CD4-positive, alpha-beta T cell (primary cell): ENCODE results near the gene MED15. TPM values are rescaled to one million over a fixed set of nuclear protein-coding genes. Genes with fewer than 3 reads are reported as not detected.

Experiments
- ATAC-seq: fragments of 200-7000 bp; cut with Tn5 transposase; one replicate; pipeline ENCODE4 v1.10.0; 2022; ENCODE audit warnings: mild to moderate bottlenecking; ENCODE audit not compliant: poor library complexity
- CTCF ChIA-PET: fragments of 350-600 bp; sonication (Branson Sonifier 250); formaldehyde crosslinking; loops from one replicate; lab custom pipeline; 2021; ENCODE audit warnings: antibody characterized with exemption, inconsistent platforms; lab: Charles Lee
- POLR2A ChIA-PET: fragments of 350-600 bp; sonication (Branson Sonifier 250); formaldehyde crosslinking; loops from one replicate; lab custom pipeline; 2021; ENCODE audit warnings: antibody characterized with exemption, inconsistent platforms; lab: Charles Lee
- DNase-seq, 14 experiments: peaks; one replicate each; pipeline ENCODE4 v3.0.0-alpha.2; 2013 to 2020; ENCODE audit warnings: mixed read lengths in 2 of 14
- H3K27ac ChIP-seq, 2 donors: one replicate each; pipeline versions ENCODE4 v1.5.1 to v1.7.0; 2013; ENCODE audit warnings: low read length in 2 of 2, low read depth in 1 of 2, mild to moderate bottlenecking in 1 of 2
- H3K27me3 ChIP-seq, 2 experiments: 1 replicate in 1 of 2; 2 replicates in 1 of 2; pipeline versions ENCODE4 v1.6.1 to v1.7.0; 2013; ENCODE audit warnings: low read length in 2 of 2, control low read depth in 1 of 2, mild to moderate bottlenecking in 1 of 2, moderate library complexity in 1 of 2; ENCODE audit not compliant: insufficient read depth in 2 of 2, control insufficient read depth in 1 of 2
- H3K36me3 ChIP-seq: one replicate; pipeline ENCODE4 v1.6.1; 2013; ENCODE audit warnings: low read length, control low read depth; ENCODE audit not compliant: insufficient read depth
- H3K4me1 ChIP-seq: one replicate; pipeline ENCODE4 v1.6.1; 2013; ENCODE audit warnings: low read length, control low read depth; ENCODE audit not compliant: insufficient read depth
- H3K4me3 ChIP-seq: one replicate; pipeline ENCODE4 v1.5.1; 2013; ENCODE audit warnings: mild to moderate bottlenecking, low read length, moderate library complexity
- H3K9me3 ChIP-seq, 2 experiments: 1 replicate in 1 of 2; 2 replicates in 1 of 2; pipeline versions ENCODE4 v1.6.1 to v1.7.0; 2013; ENCODE audit warnings: low read length in 2 of 2, mild to moderate bottlenecking in 2 of 2, control low read depth in 1 of 2, moderate library complexity in 1 of 2; ENCODE audit not compliant: control insufficient read depth in 1 of 2, insufficient read depth in 1 of 2
- H3K27ac Mint-ChIP-seq: one replicate; pipeline ENCODE4 v1.8.0; 2020; ENCODE audit warnings: mixed read lengths
- H3K27me3 Mint-ChIP-seq: one replicate; pipeline ENCODE4 v1.8.0; 2021; ENCODE audit warnings: mixed read lengths
- H3K36me3 Mint-ChIP-seq: one replicate; pipeline ENCODE4 v1.8.0; 2021; ENCODE audit warnings: low read depth, mixed read lengths
- H3K4me1 Mint-ChIP-seq: one replicate; pipeline ENCODE4 v1.8.0; 2021; ENCODE audit warnings: low read depth, mixed read lengths
- H3K4me3 Mint-ChIP-seq: one replicate; pipeline ENCODE4 v1.8.0; 2020; ENCODE audit warnings: mild to moderate bottlenecking, mixed read lengths
- H3K9me3 Mint-ChIP-seq: one replicate; pipeline ENCODE4 v1.8.0; 2020; ENCODE audit warnings: mixed read lengths
- CTCF ChIP-seq: fragments of 200-600 bp; IDR thresholded peaks from one replicate; pipeline ENCODE4 v1.8.0; 2022; ENCODE audit warnings: antibody characterized with exemption, mild to moderate bottlenecking
- intact Hi-C, 2 experiments: fragments of 100-400 bp; cut with DNase I in 1 of 2; cut with micrococcal nuclease in 1 of 2; formaldehyde crosslinking; loops; one replicate each; pipeline versions ENCODE4 v1.15.1 to v1.9.0; 2023 to 2025; cut with DNase I, micrococcal nuclease
- total RNA-seq, 174 experiments: library from RNA in 2 of 174; stranded (reverse) in 2 of 174; gene quantifications; one replicate each; pipeline ENCODE4 v1.2.3 and lab custom pipeline; 2021 to 2026

MED15 gene
- total RNA-seq, 2 experiments from 2014 or later: 181 to 191 TPM

GRCh38 chr22:20622650-20623339 lies 115.4 kb downstream of the MED15 start:
- intact Hi-C loops: no loop called here
- Mint-ChIP-seq H3K27me3 (no peaks in the 10 kb centered on the region), H3K4me1 (no peaks in the 10 kb centered on the region), H3K27ac (no peak overlapping the region), H3K9me3 (no peaks in the 10 kb centered on the region), H3K36me3 (no peaks in the 10 kb centered on the region), H3K4me3 (no peak overlapping the region)
- POLR2A ChIA-PET: no interaction called here
- CTCF ChIA-PET: interaction anchor here (1.2 kb wide), 1 partner anchor 17 kb away, joined by 3 read pairs; no protein-coding TSS in a partner anchor
- Histone ChIP-seq H3K4me3 (no peak overlapping the region), H3K27me3 (no peaks in the 10 kb centered on the region), H3K4me1 (no peaks in the 10 kb centered on the region), H3K27ac (no peak overlapping the region), H3K36me3 (no peaks in the 10 kb centered on the region), H3K9me3 (no peaks in the 10 kb centered on the region)
- no peak for ATAC-seq
- DNase-seq: no peak
- no peak for TF ChIP-seq CTCF

GRCh38 chr22:20624161-20624616 lies 116.8 kb downstream of the MED15 start:
- H3K27ac ChIP-seq: no peak overlapping the region
- no peaks in the 10 kb centered on the region for H3K27me3 ChIP-seq
- intact Hi-C loops: no loop called here
- no peak for DNase-seq
- no peak overlapping the region for H3K27ac Mint-ChIP-seq
- no peaks in the 10 kb centered on the region for H3K27me3 Mint-ChIP-seq
- no peak for TF ChIP-seq CTCF
- CTCF ChIA-PET: no interaction called here
- no peaks in the 10 kb centered on the region for H3K4me1 Mint-ChIP-seq
- ATAC-seq: no peak
- POLR2A ChIA-PET: no interaction called here
- H3K4me1 ChIP-seq: no peaks in the 10 kb centered on the region
- H3K4me3 ChIP-seq: no peak overlapping the region
- H3K9me3 Mint-ChIP-seq: no peaks in the 10 kb centered on the region
- H3K4me3 Mint-ChIP-seq: no peak overlapping the region
- H3K36me3 Mint-ChIP-seq: no peaks in the 10 kb centered on the region
- H3K36me3 ChIP-seq: no peaks in the 10 kb centered on the region
- no peaks in the 10 kb centered on the region for H3K9me3 ChIP-seq

- no peak overlapping the region for H3K27ac Mint-ChIP-seq
- Histone ChIP-seq H3K4me1 (no peaks in the 10 kb centered on the region), H3K27ac (no peak overlapping the region), H3K4me3 (no peak overlapping the region), H3K36me3 (no peaks in the 10 kb centered on the region), H3K27me3 (no peaks in the 10 kb centered on the region), H3K9me3 (no peaks in the 10 kb centered on the region)
- H3K9me3 Mint-ChIP-seq: no peaks in the 10 kb centered on the region
- H3K27me3 Mint-ChIP-seq: peaks cover 2% of the 10 kb centered on the region
- CTCF ChIA-PET: interaction anchor here (1.5 kb wide), 1 partner anchor 19 kb away, joined by 3 read pairs; no protein-coding TSS in a partner anchor
- POLR2A ChIA-PET: no interaction called here
- no peaks in the 10 kb centered on the region for H3K4me1 Mint-ChIP-seq
- no peak for ATAC-seq
- no peak for DNase-seq
- intact Hi-C loops: no loop called here
- TF ChIP-seq CTCF: no peak
- H3K36me3 Mint-ChIP-seq: no peaks in the 10 kb centered on the region
- no peak overlapping the region for H3K4me3 Mint-ChIP-seq
Observed at GRCh38 chr22:20625270-20625669, 117.9 kb downstream of the MED15 start.
